OCI-LY1 (cell line): ENCODE measurements around the gene FAM184A.

Experiments used
- H2AFZ ChIP-seq: fragments of 200-600 bp; sonication (generic), shearing (Covaris generic); 2 replicates; pipeline ENCODE4 v1.6.0; 2014; ENCODE audit warnings: antibody characterized with exemption, mild to moderate bottlenecking, low read length
- H3F3A ChIP-seq: fragments of 200-600 bp; sonication (generic), shearing (Covaris generic); 2 replicates; pipeline ENCODE4 v1.6.0; 2014; ENCODE audit warnings: mild to moderate bottlenecking, antibody characterized with exemption, low read length, moderate library complexity; ENCODE audit not compliant: insufficient read depth
- H3K27ac ChIP-seq: fragments of 200-600 bp; sonication (generic); 2 replicates; pipeline ENCODE4 v1.5.1; 2014; ENCODE audit warnings: low read length, mixed run types, mild to moderate bottlenecking, low read depth; ENCODE audit not compliant: poor library complexity, severe bottlenecking
- H3K27me3 ChIP-seq: fragments of 200-600 bp; sonication (generic); 2 replicates; pipeline ENCODE4 v1.6.0; 2014; ENCODE audit warnings: antibody characterized with exemption, mild to moderate bottlenecking, low read length, moderate library complexity; ENCODE audit not compliant: insufficient read depth
- H3K36me3 ChIP-seq: fragments of 200-600 bp; sonication (generic); 2 replicates; pipeline ENCODE4 v1.6.1; 2014; ENCODE audit warnings: mild to moderate bottlenecking, antibody characterized with exemption, low read length, moderate library complexity, mixed read lengths; ENCODE audit not compliant: insufficient read depth
- H3K4me1 ChIP-seq: fragments of 200-600 bp; sonication (generic); 2 replicates; pipeline ENCODE4 v1.5.1; 2014; ENCODE audit warnings: mild to moderate bottlenecking, low read length, moderate library complexity; ENCODE audit not compliant: insufficient read depth, severe bottlenecking
- H3K4me2 ChIP-seq: fragments of 200-600 bp; sonication (generic), shearing (Covaris generic); 2 replicates; pipeline ENCODE4 v1.6.1; 2014; ENCODE audit warnings: low read length
- H3K4me3 ChIP-seq: fragments of 200-600 bp; sonication (generic); 2 replicates; pipeline ENCODE4 v1.5.1; 2014; ENCODE audit warnings: low read length, low read depth, mild to moderate bottlenecking, mixed read lengths; ENCODE audit not compliant: poor library complexity, severe bottlenecking
- H3K79me2 ChIP-seq: fragments of 200-600 bp; shearing (Covaris generic); 2 replicates; pipeline ENCODE4 v1.6.1; 2016; ENCODE audit warnings: mixed run types, low read length, mixed read lengths; ENCODE audit not compliant: insufficient read depth
- H3K9ac ChIP-seq: fragments of 200-600 bp; sonication (generic), shearing (Covaris generic); 2 replicates; pipeline ENCODE4 v1.6.1; 2014; ENCODE audit warnings: mild to moderate bottlenecking, low read length, mixed read lengths
- H3K9me2 ChIP-seq: fragments of 200-600 bp; sonication (generic), shearing (Covaris generic); 2 replicates; pipeline ENCODE4 v1.6.1; 2014; ENCODE audit warnings: low read depth, mild to moderate bottlenecking, low read length, mixed read lengths
- H3K9me3 ChIP-seq: fragments of 200-600 bp; shearing (Covaris generic); 2 replicates; pipeline ENCODE4 v1.6.1; 2014; ENCODE audit warnings: low read length, mixed read lengths
- H4K20me1 ChIP-seq: fragments of 200-600 bp; sonication (generic), shearing (Covaris generic); 2 replicates; pipeline ENCODE4 v1.6.0; 2016; ENCODE audit warnings: mild to moderate bottlenecking, low read length; ENCODE audit not compliant: insufficient read depth
- CTCF ChIP-seq: fragments of 200-600 bp; sonication (generic), shearing (Covaris generic); IDR thresholded peaks from 2 replicates; pipeline ENCODE4 v1.5.1; 2017; ENCODE audit warnings: mild to moderate bottlenecking, antibody characterized with exemption, low read length, moderate library complexity, mixed read lengths
- EZH2 ChIP-seq: fragments of 200-600 bp; sonication (generic), shearing (Covaris generic); IDR thresholded peaks from 2 replicates; pipeline ENCODE4 v1.8.0; 2017; ENCODE audit warnings: borderline replicate concordance, mixed run types, mild to moderate bottlenecking, antibody characterized with exemption, low read length, moderate library complexity, mixed read lengths

FAM184A gene

GRCh38 chr6:119052987-119053386 is 25.5 kb downstream of the FAM184A start:
- no peaks in the 10 kb centered on the region for H3K36me3 ChIP-seq
- no peak overlapping the region for H3K4me2 ChIP-seq
- no peaks in the 10 kb centered on the region for H3K9me3 ChIP-seq
- no peaks in the 10 kb centered on the region for H3K4me1 ChIP-seq
- no peaks in the 10 kb centered on the region for H3K27me3 ChIP-seq
- H3K4me3 ChIP-seq, result no peak overlapping the region
- no peaks in the 10 kb centered on the region for H4K20me1 ChIP-seq
- no peaks in the 10 kb centered on the region for H3K9me2 ChIP-seq
- H3K27ac ChIP-seq, result no peak overlapping the region
- no peaks in the 10 kb centered on the region for H3F3A ChIP-seq
- H2AFZ ChIP-seq, result no peak overlapping the region
- H3K9ac ChIP-seq, result no peak overlapping the region
- no peaks in the 10 kb centered on the region for H3K79me2 ChIP-seq
- TF ChIP-seq EZH2 (no peak), CTCF (no peak)

- Histone ChIP-seq H4K20me1 (no peaks in the 10 kb centered on the region), H3K9me2 (no peaks in the 10 kb centered on the region), H3K4me2 (no peak overlapping the region), H3K79me2 (no peaks in the 10 kb centered on the region), H3K36me3 (no peaks in the 10 kb centered on the region), H3K9me3 (no peaks in the 10 kb centered on the region), H3K4me1 (no peaks in the 10 kb centered on the region), H3F3A (no peaks in the 10 kb centered on the region), H3K27ac (no peak overlapping the region), H3K9ac (no peak overlapping the region), H3K27me3 (no peaks in the 10 kb centered on the region), H3K4me3 (no peak overlapping the region), H2AFZ (no peak overlapping the region)
- TF ChIP-seq CTCF (no peak), EZH2 (no peak)
These were observed 26.1 kb downstream of the FAM184A start for GRCh38 chr6:119052292-119052889.

GRCh38 chr6:119044255-119044654 is 34.2 kb downstream of the FAM184A start:
- H3K9ac ChIP-seq, result no peak overlapping the region
- no peaks in the 10 kb centered on the region for H3F3A ChIP-seq
- no peaks in the 10 kb centered on the region for H3K36me3 ChIP-seq

More at GRCh38 chr6:119044255-119044654, 34.2 kb downstream of the FAM184A start:
- Histone ChIP-seq H4K20me1 (no peaks in the 10 kb centered on the region), H3K4me2 (no peak overlapping the region), H3K4me3 (no peak overlapping the region), H3K9me3 (no peaks in the 10 kb centered on the region), H3K79me2 (no peaks in the 10 kb centered on the region), H3K4me1 (no peaks in the 10 kb centered on the region), H3K27ac (no peak overlapping the region), H3K27me3 (no peaks in the 10 kb centered on the region), H2AFZ (no peak overlapping the region), H3K9me2 (no peaks in the 10 kb centered on the region)
- TF ChIP-seq EZH2, result no peak
- TF ChIP-seq CTCF, result no peak
